ENCODE measurements around the gene ENPP6.

Gene ENPP6

GRCh38 chr4:184147858-184148737, 69.6 kb downstream of the ENPP6 start:
- H3K4me3 ChIP-seq (ENCODE audit: low read depth, low read length, poor library complexity, severe bottlenecking), result no peak overlapping the region
- no peaks in the 10 kb centered on the region for H3K9me2 ChIP-seq (ENCODE audit: low read depth, low read length)
- H3K27ac ChIP-seq (ENCODE audit: low read depth, low read length, poor library complexity, severe bottlenecking), result no peak overlapping the region
- no peaks in the 10 kb centered on the region for H3K27me3 ChIP-seq (ENCODE audit: insufficient read depth, low read length)
- H3K4me2 ChIP-seq (ENCODE audit: low read length), result no peak overlapping the region
- no peak overlapping the region for H2AFZ ChIP-seq (ENCODE audit: low read length)
- H3K4me1 ChIP-seq (ENCODE audit: insufficient read depth, low read length, severe bottlenecking), result no peaks in the 10 kb centered on the region
- H3K79me2 ChIP-seq (ENCODE audit: insufficient read depth, low read length), result no peaks in the 10 kb centered on the region
- no peaks in the 10 kb centered on the region for H3F3A ChIP-seq (ENCODE audit: insufficient read depth, low read length)
- TF ChIP-seq EZH2 (IDR thresholded peaks at IDR 0.05; ENCODE audit: borderline replicate concordance, low read length), result no peak
- no peak for TF ChIP-seq CTCF (IDR thresholded peaks at IDR 0.05; ENCODE audit: low read length)
- H3K36me3 ChIP-seq (ENCODE audit: insufficient read depth, low read length), result no peaks in the 10 kb centered on the region
- no peaks in the 10 kb centered on the region for H4K20me1 ChIP-seq (ENCODE audit: insufficient read depth, low read length)
- no peaks in the 10 kb centered on the region for H3K9me3 ChIP-seq (ENCODE audit: low read length)
- no peak overlapping the region for H3K9ac ChIP-seq (ENCODE audit: low read length)

DNA sequence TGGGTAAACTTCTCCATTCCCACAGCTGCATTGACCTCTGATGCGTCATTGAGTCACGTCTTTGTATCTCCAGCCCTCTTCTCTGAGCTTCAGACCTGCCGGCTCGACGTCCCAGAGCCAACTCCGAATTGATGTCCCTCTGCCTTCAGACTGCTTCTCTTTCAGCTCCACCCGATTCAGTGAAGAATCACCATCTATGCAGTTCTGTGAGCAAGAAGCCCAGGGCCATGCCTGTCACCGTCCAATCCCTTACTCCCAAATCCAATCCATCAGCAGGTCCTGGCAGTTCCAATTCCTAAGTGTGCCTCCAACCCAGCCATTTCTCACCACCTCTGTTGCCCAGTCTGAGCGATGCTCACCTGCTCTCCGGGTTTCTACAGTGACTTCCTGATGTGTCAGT, 70.7 kb downstream of the ENPP6 start:
- no peaks in the 10 kb centered on the region for H3K9me3 ChIP-seq (ENCODE audit: low read length)
- TF ChIP-seq EZH2 (IDR thresholded peaks at IDR 0.05; ENCODE audit: borderline replicate concordance, low read length) (no peak), CTCF (IDR thresholded peaks at IDR 0.05; ENCODE audit: low read length) (no peak)
- no peaks in the 10 kb centered on the region for H3F3A ChIP-seq (ENCODE audit: insufficient read depth, low read length)
- H3K36me3 ChIP-seq (ENCODE audit: insufficient read depth, low read length), result no peaks in the 10 kb centered on the region
- no peak overlapping the region for H2AFZ ChIP-seq (ENCODE audit: low read length)
- H3K27me3 ChIP-seq (ENCODE audit: insufficient read depth, low read length), result no peaks in the 10 kb centered on the region
- no peaks in the 10 kb centered on the region for H4K20me1 ChIP-seq (ENCODE audit: insufficient read depth, low read length)
- no peak overlapping the region for H3K27ac ChIP-seq (ENCODE audit: low read depth, low read length, poor library complexity, severe bottlenecking)
- no peak overlapping the region for H3K9ac ChIP-seq (ENCODE audit: low read length)
- no peak overlapping the region for H3K4me2 ChIP-seq (ENCODE audit: low read length)
- no peaks in the 10 kb centered on the region for H3K79me2 ChIP-seq (ENCODE audit: insufficient read depth, low read length)
- H3K4me3 ChIP-seq (ENCODE audit: low read depth, low read length, poor library complexity, severe bottlenecking), result no peak overlapping the region
- no peaks in the 10 kb centered on the region for H3K9me2 ChIP-seq (ENCODE audit: low read depth, low read length)
- H3K4me1 ChIP-seq (ENCODE audit: insufficient read depth, low read length, severe bottlenecking), result no peaks in the 10 kb centered on the region

- H2AFZ ChIP-seq (ENCODE audit: low read length), result no peak overlapping the region
- H3K27ac ChIP-seq (ENCODE audit: low read depth, low read length, poor library complexity, severe bottlenecking), result no peak overlapping the region
- no peaks in the 10 kb centered on the region for H3F3A ChIP-seq (ENCODE audit: insufficient read depth, low read length)
- no peaks in the 10 kb centered on the region for H4K20me1 ChIP-seq (ENCODE audit: insufficient read depth, low read length)
- no peak overlapping the region for H3K4me3 ChIP-seq (ENCODE audit: low read depth, low read length, poor library complexity, severe bottlenecking)
- no peak overlapping the region for H3K4me2 ChIP-seq (ENCODE audit: low read length)
- no peak overlapping the region for H3K9ac ChIP-seq (ENCODE audit: low read length)
- no peaks in the 10 kb centered on the region for H3K36me3 ChIP-seq (ENCODE audit: insufficient read depth, low read length)
- H3K9me2 ChIP-seq (ENCODE audit: low read depth, low read length), result no peaks in the 10 kb centered on the region
- H3K9me3 ChIP-seq (ENCODE audit: low read length), result no peaks in the 10 kb centered on the region
- no peaks in the 10 kb centered on the region for H3K4me1 ChIP-seq (ENCODE audit: insufficient read depth, low read length, severe bottlenecking)
- H3K79me2 ChIP-seq (ENCODE audit: insufficient read depth, low read length), result no peaks in the 10 kb centered on the region
- TF ChIP-seq EZH2 (IDR thresholded peaks at IDR 0.05; ENCODE audit: borderline replicate concordance, low read length), result no peak
- H3K27me3 ChIP-seq (ENCODE audit: insufficient read depth, low read length), result no peaks in the 10 kb centered on the region
Observed at GRCh38 chr4:184145596-184145995, 72.1 kb downstream of the ENPP6 start.
